Prostate gland (tissue), 2 donors: ENCODE data around the gene BCL11A. TPM values are rescaled to one million over a fixed set of nuclear protein-coding genes. Genes with fewer than 3 reads are reported as not detected.

Experiments used
- DNase-seq: peaks from one replicate; pipeline ENCODE4 v3.0.0-alpha.2; 2019; ENCODE audit warnings: low spot score
- H3K27ac ChIP-seq, 2 donors: fragments of 200-600 bp; sonication (generic); 2 replicates each; pipeline ENCODE4 v1.5.1; 2017 to 2019
- H3K27me3 ChIP-seq: fragments of 200-600 bp; sonication (generic); replicated peaks from 2 replicates; pipeline ENCODE4 v1.5.1; 2019; ENCODE audit not compliant: insufficient read depth
- H3K36me3 ChIP-seq, 2 donors: fragments of 200-600 bp; sonication (generic); 1 replicate in 1 of 2; 2 replicates in 1 of 2; pipeline versions ENCODE4 v1.5.1 to v1.8.1; 2017 to 2019
- H3K4me1 ChIP-seq: fragments of 200-600 bp; sonication (generic); replicated peaks from 2 replicates; pipeline ENCODE4 v1.5.1; 2019
- H3K4me3 ChIP-seq, 2 donors: fragments of 200-600 bp; sonication (generic); 2 replicates each; pipeline ENCODE4 v1.5.1; 2017 to 2019
- H3K9me3 ChIP-seq: fragments of 200-600 bp; sonication (generic); 2 replicates; pipeline ENCODE4 v1.5.1; 2017
- CTCF ChIP-seq, 4 experiments: fragments of 200-600 bp in 2 of 4; fragments of 450-650 bp in 2 of 4; sonication (generic) in 2 of 4; IDR thresholded peaks; 1 replicate in 3 of 4; 2 replicates in 1 of 4; pipeline ENCODE4 v1.5.1; 2016 to 2019; ENCODE audit warnings: antibody characterized with exemption in 4 of 4, mild to moderate bottlenecking in 2 of 4, moderate library complexity in 2 of 4
- POLR2A ChIP-seq: fragments of 450-650 bp; IDR thresholded peaks from one replicate; pipeline ENCODE4 v1.6.1; 2016; ENCODE audit warnings: antibody characterized with exemption, mild to moderate bottlenecking
- POLR2AphosphoS5 ChIP-seq: sonication (generic); formaldehyde crosslinking; IDR thresholded peaks from one replicate; pipeline ENCODE4 v1.6.1; 2017; ENCODE audit warnings: antibody characterized with exemption
- WGBS: methylation state at CpG from one replicate; pipeline ENCODE4 v1.1.5; 2018; 5-methylcytosine and 5-hydroxymethylcytosine counted together
- intact Hi-C: fragments of 100-400 bp; cut with DNase I; formaldehyde crosslinking; loops from one replicate; pipeline ENCODE4 v1.14.2; 2022
- total RNA-seq, 2 donors: library from RNA; depleted of rRNA; stranded (reverse); fragments of >200 nt; gene quantifications; one replicate each; pipeline ENCODE4 v1.1.0, GENCODE V29; 2016

The BCL11A gene
- total RNA-seq, 2 donors from 2014 or later = 14.6 to 22.2 TPM

GRCh38 chr2:60596411-60596810 is 43.0 kb upstream of the BCL11A start:
- Histone ChIP-seq H3K27ac (no peak overlapping the region), H3K4me3 (no peak overlapping the region), H3K36me3 (no peaks in the 10 kb centered on the region), H3K4me1 (no peaks in the 10 kb centered on the region), H3K27me3 (no peaks in the 10 kb centered on the region), H3K9me3 (no peaks in the 10 kb centered on the region)
- intact Hi-C loops = no loop called here
- TF ChIP-seq CTCF (IDR thresholded peaks at IDR 0.05) (no peak), POLR2A (no peak), POLR2AphosphoS5 (no peak)
- WGBS = 81% methylated on average over 2 of the region's 2 CpGs
- DNase-seq = no peak

- WGBS = 91% methylated on average over 4 of the region's 4 CpGs
- TF ChIP-seq POLR2AphosphoS5 (no peak), POLR2A (no peak), CTCF (IDR thresholded peaks at IDR 0.05) (no peak)
- H3K27me3 ChIP-seq = no peaks in the 10 kb centered on the region
- no peak overlapping the region for H3K4me3 ChIP-seq
- H3K27ac ChIP-seq = no peak overlapping the region
- no peaks in the 10 kb centered on the region for H3K4me1 ChIP-seq
- intact Hi-C loops = no loop called here
- H3K36me3 ChIP-seq = no peaks in the 10 kb centered on the region
- no peak for DNase-seq
- no peaks in the 10 kb centered on the region for H3K9me3 ChIP-seq
Observed at GRCh38 chr2:60595953-60596352, 42.5 kb upstream of the BCL11A start.

GRCh38 chr2:60589104-60589503 is 35.6 kb upstream of the BCL11A start:
- DNase-seq = no peak
- no peaks in the 10 kb centered on the region for H3K36me3 ChIP-seq
- H3K27me3 ChIP-seq = no peaks in the 10 kb centered on the region
- H3K4me1 ChIP-seq = no peaks in the 10 kb centered on the region
- no peak overlapping the region for H3K4me3 ChIP-seq
- no peak overlapping the region for H3K27ac ChIP-seq
- no peaks in the 10 kb centered on the region for H3K9me3 ChIP-seq
- intact Hi-C loops = loop anchor here (10.0 kb wide), 1 partner anchor 1284 kb away; no protein-coding TSS in a partner anchor
- TF ChIP-seq POLR2A (no peak), POLR2AphosphoS5 (no peak), CTCF (IDR thresholded peaks at IDR 0.05) (no peak)

GRCh38 chr2:60586081-60586480 is 32.6 kb upstream of the BCL11A start:
- Histone ChIP-seq H3K4me3 (no peak overlapping the region), H3K27me3 (no peaks in the 10 kb centered on the region)
- whole genome bisulfite sequencing = 49% methylated on average over 6 of the region's 6 CpGs

More at GRCh38 chr2:60586081-60586480, 32.6 kb upstream of the BCL11A start:
- Histone ChIP-seq H3K4me1 (no peaks in the 10 kb centered on the region), H3K9me3 (no peaks in the 10 kb centered on the region), H3K36me3 (no peaks in the 10 kb centered on the region), H3K27ac (no peak overlapping the region)
- TF ChIP-seq POLR2A (no peak), POLR2AphosphoS5 (no peak), CTCF (IDR thresholded peaks at IDR 0.05) (no peak)
- no peak for DNase-seq
- intact Hi-C loops = loop anchor here (10.0 kb wide), 1 partner anchor 1281 kb away; no protein-coding TSS in a partner anchor
